CD14-positive monocyte (primary cell): ENCODE measurements around the gene TMEM86A. TPM values are rescaled to one million over a fixed set of nuclear protein-coding genes. Genes with fewer than 3 reads are reported as not detected.

Source experiments
- DNase-seq, 3 donors: peaks; one replicate each; pipeline ENCODE4 v3.0.0-alpha.2; 2011 to 2022
- H2AFZ ChIP-seq: 2 replicates; pipeline ENCODE4 v1.6.0; 2012; ENCODE audit warnings: mild to moderate bottlenecking, low read depth, low read length, inconsistent platforms; ENCODE audit not compliant: insufficient read depth, poor library complexity, severe bottlenecking
- H3K27ac ChIP-seq, 2 donors: 1 replicate in 1 of 2; 2 replicates in 1 of 2; pipeline ENCODE4 v1.5.1; 2012 to 2013; ENCODE audit warnings: low read length in 2 of 2, control low read depth in 1 of 2, inconsistent platforms in 1 of 2, low read depth in 1 of 2, mild to moderate bottlenecking in 1 of 2
- H3K27me3 ChIP-seq, 2 donors: one replicate each; pipeline versions ENCODE4 v1.6.0 to v1.6.1; 2011 to 2013; ENCODE audit warnings: low read length in 2 of 2; ENCODE audit not compliant: control insufficient read depth in 2 of 2, insufficient read depth in 2 of 2
- H3K36me3 ChIP-seq, 2 donors: replicated peaks in 1 of 2; 1 replicate in 1 of 2; 2 replicates in 1 of 2; pipeline versions ENCODE4 v1.5.1 to v1.6.1; 2012 to 2013; ENCODE audit warnings: low read length in 2 of 2, control low read depth in 1 of 2, inconsistent platforms in 1 of 2, mild to moderate bottlenecking in 1 of 2; ENCODE audit not compliant: insufficient read depth in 2 of 2, control insufficient read depth in 1 of 2
- H3K4me1 ChIP-seq, 2 donors: 1 replicate in 1 of 2; 2 replicates in 1 of 2; pipeline versions ENCODE4 v1.5.1 to v1.6.1; 2012 to 2013; ENCODE audit warnings: low read length in 2 of 2, control low read depth in 1 of 2, inconsistent platforms in 1 of 2, mild to moderate bottlenecking in 1 of 2, moderate library complexity in 1 of 2; ENCODE audit not compliant: insufficient read depth in 2 of 2, control insufficient read depth in 1 of 2
- H3K4me2 ChIP-seq: replicated peaks from 2 replicates; pipeline ENCODE3; 2012; ENCODE audit warnings: low read length, moderate library complexity, mild to moderate bottlenecking; ENCODE audit not compliant: poor library complexity, severe bottlenecking; ENCODE audit errors: extremely low read depth
- H3K4me3 ChIP-seq, 3 experiments: fragments of 200-600 bp in 1 of 3; sonication (generic) in 1 of 3; replicated peaks in 1 of 3; 1 replicate in 2 of 3; 2 replicates in 1 of 3; pipeline ENCODE4 v1.5.1; 2011 to 2013; ENCODE audit warnings: low read length in 3 of 3, mild to moderate bottlenecking in 3 of 3, control low read depth in 2 of 3, low read depth in 2 of 3, inconsistent platforms in 1 of 3, moderate library complexity in 1 of 3
- H3K79me2 ChIP-seq: 2 replicates; pipeline ENCODE4 v1.6.0; 2012; ENCODE audit warnings: mild to moderate bottlenecking, control low read depth, inconsistent platforms, low read length, moderate library complexity; ENCODE audit not compliant: insufficient read depth
- H3K9ac ChIP-seq: 2 replicates; pipeline ENCODE4 v1.6.0; 2017; ENCODE audit warnings: low read length, mild to moderate bottlenecking; ENCODE audit not compliant: insufficient read depth, poor library complexity, severe bottlenecking
- H3K9me3 ChIP-seq, 2 donors: replicated peaks in 1 of 2; 1 replicate in 1 of 2; 2 replicates in 1 of 2; pipeline versions ENCODE4 v1.5.1 to v1.6.1; 2012 to 2013; ENCODE audit warnings: low read length in 2 of 2, control low read depth in 1 of 2; ENCODE audit not compliant: control insufficient read depth in 1 of 2, insufficient read depth in 1 of 2
- H4K20me1 ChIP-seq: 2 replicates; pipeline ENCODE4 v1.6.0; 2012; ENCODE audit warnings: mild to moderate bottlenecking, low read length, control low read depth, moderate library complexity; ENCODE audit not compliant: insufficient read depth
- H3K27ac Mint-ChIP-seq, 7 donors: one replicate each; pipeline ENCODE4 v1.8.0; 2020; ENCODE audit warnings: mild to moderate bottlenecking in 7 of 7, mixed read lengths in 7 of 7, moderate library complexity in 6 of 7, inconsistent platforms in 2 of 7
- H3K27me3 Mint-ChIP-seq, 3 donors: one replicate each; pipeline ENCODE4 v1.8.0; 2021 to 2022; ENCODE audit warnings: low read depth in 3 of 3, mild to moderate bottlenecking in 3 of 3, mixed read lengths in 3 of 3, moderate library complexity in 3 of 3, inconsistent platforms in 1 of 3
- H3K36me3 Mint-ChIP-seq, 2 donors: one replicate each; pipeline ENCODE4 v1.8.0; 2020; ENCODE audit warnings: mixed read lengths in 2 of 2, inconsistent platforms in 1 of 2, mild to moderate bottlenecking in 1 of 2
- H3K4me1 Mint-ChIP-seq: one replicate; pipeline ENCODE4 v1.8.0; 2020; ENCODE audit warnings: mild to moderate bottlenecking, mixed read lengths
- H3K4me3 Mint-ChIP-seq, 2 donors: one replicate each; pipeline ENCODE4 v1.8.0; 2020; ENCODE audit warnings: mild to moderate bottlenecking in 2 of 2, mixed read lengths in 2 of 2, moderate library complexity in 1 of 2
- H3K9me3 Mint-ChIP-seq, 7 donors: one replicate each; pipeline ENCODE4 v1.8.0; 2020 to 2022; ENCODE audit warnings: mixed read lengths in 7 of 7, mild to moderate bottlenecking in 6 of 7, moderate library complexity in 6 of 7, inconsistent platforms in 2 of 7
- CTCF ChIP-seq: fragments of 200-600 bp; IDR thresholded peaks from one replicate; pipeline ENCODE4 v1.8.0; 2022; ENCODE audit warnings: antibody characterized with exemption, mild to moderate bottlenecking
- WGBS: methylation state at CpG from one replicate; pipeline ENCODE4 v1.1.5; 2013; ENCODE audit warnings: missing lambda C conversion rate; ENCODE audit not compliant: insufficient coverage; 5-methylcytosine and 5-hydroxymethylcytosine counted together
- intact Hi-C, 2 donors: fragments of 100-400 bp; cut with micrococcal nuclease; formaldehyde crosslinking; loops; one replicate each; pipeline versions ENCODE4 v1.15.0 to v1.15.1; 2023
- polyA plus RNA-seq, 3 donors: library from polyadenylated mRNA; depleted of rRNA in 1 of 3; unstranded in 2 of 3; stranded (reverse) in 1 of 3; fragments of 300-500 nt in 2 of 3; fragments of >200 nt in 1 of 3; fragmentation: Illumina TruSeq in 2 of 3; gene quantifications; 1 replicate in 2 of 3; 2 replicates in 1 of 3; pipeline ENCODE4 v1.2.3, GENCODE V29; 2012 to 2021

Gene TMEM86A
- polyA plus RNA-seq, 3 donors, result 1.3 to 4.3 (median 3.5) TPM

- H3K4me1 Mint-ChIP-seq, result no peaks in the 10 kb centered on the region
- Histone ChIP-seq H3K27me3 (no peaks in the 10 kb centered on the region), H3K9ac (no peak overlapping the region), H4K20me1 (no peaks in the 10 kb centered on the region), H3K4me1 (no peaks in the 10 kb centered on the region), H3K79me2 (no peaks in the 10 kb centered on the region), H3K9me3 (no peaks in the 10 kb centered on the region), H3K27ac (no peak overlapping the region), H3K4me3 (no peak overlapping the region), H3K4me2 (no peak overlapping the region), H2AFZ (no peak overlapping the region), H3K36me3 (no peaks in the 10 kb centered on the region)
- no peak for DNase-seq
- WGBS, result 91% methylated on average over 1 of the region's 3 CpGs
- peaks cover 0 to 3% (median 0%) of the 10 kb centered on the region in 7 donors for H3K9me3 Mint-ChIP-seq
- H3K27me3 Mint-ChIP-seq, result peaks cover 0 to 2% (median 0%) of the 10 kb centered on the region in 3 donors
- intact Hi-C loops, result no loop called here
- TF ChIP-seq CTCF, result no peak
- no peak overlapping the region for H3K27ac Mint-ChIP-seq
- no peak overlapping the region for H3K4me3 Mint-ChIP-seq
- no peaks in the 10 kb centered on the region for H3K36me3 Mint-ChIP-seq
Measured at GRCh38 chr11:18741783-18742182, 43.2 kb downstream of the TMEM86A start.

- Mint-ChIP-seq H3K27ac (no peak overlapping the region), H3K9me3 (peaks cover 0 to 3% (median 0%) of the 10 kb centered on the region in 7 donors), H3K27me3 (peaks cover 0 to 2% (median 0%) of the 10 kb centered on the region in 3 donors), H3K36me3 (no peaks in the 10 kb centered on the region), H3K4me1 (no peaks in the 10 kb centered on the region), H3K4me3 (no peak overlapping the region)
- Histone ChIP-seq H3K27me3 (no peaks in the 10 kb centered on the region), H3K4me3 (no peak overlapping the region), H3K9ac (no peak overlapping the region), H3K9me3 (no peaks in the 10 kb centered on the region), H3K27ac (no peak overlapping the region), H3K4me2 (no peak overlapping the region), H3K79me2 (no peaks in the 10 kb centered on the region), H2AFZ (no peak overlapping the region), H3K36me3 (no peaks in the 10 kb centered on the region), H3K4me1 (no peaks in the 10 kb centered on the region), H4K20me1 (no peaks in the 10 kb centered on the region)
- 87% methylated on average over 6 of the region's 10 CpGs for WGBS
- DNase-seq, result no peak
- TF ChIP-seq CTCF, result no peak
- intact Hi-C loops, result no loop called here
Measured at GRCh38 chr11:18743365-18743764, 44.8 kb downstream of the TMEM86A start.
